Islet precursor cell (in vitro differentiated cells): Measurements from ENCODE around the gene LCN6.
"Not testable (repeated sequence)": the region's sequence is repeated elsewhere in the genome, so short reads cannot be mapped to it uniquely, and the experiment has no call there.

Source experiments
- DNase-seq: peaks from one replicate; pipeline ENCODE4 v3.0.0-alpha.2; 2018

LCN6 gene

DNA sequence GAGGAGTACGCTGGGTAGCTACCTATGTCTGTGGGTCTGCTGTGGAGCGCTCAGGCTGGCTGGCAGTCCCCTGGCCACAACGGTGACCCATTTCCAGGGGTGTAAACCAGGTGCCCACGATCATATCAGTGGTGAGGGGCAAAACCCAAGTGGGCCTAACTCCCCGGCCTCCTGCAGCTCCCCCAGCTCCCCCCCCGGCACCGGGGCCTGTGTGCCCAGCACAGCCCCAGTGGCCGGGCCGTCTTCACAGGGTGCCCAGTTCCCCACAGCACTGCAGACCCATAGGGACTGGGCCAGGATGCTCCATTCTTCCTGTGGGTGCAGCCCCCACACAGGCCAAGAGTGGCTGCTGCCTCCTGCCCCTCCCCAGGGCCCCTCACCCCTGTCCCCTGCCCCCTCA is 10.7 kb upstream of the LCN6 start:
- DNase-seq = peak; percentile 37

DNA sequence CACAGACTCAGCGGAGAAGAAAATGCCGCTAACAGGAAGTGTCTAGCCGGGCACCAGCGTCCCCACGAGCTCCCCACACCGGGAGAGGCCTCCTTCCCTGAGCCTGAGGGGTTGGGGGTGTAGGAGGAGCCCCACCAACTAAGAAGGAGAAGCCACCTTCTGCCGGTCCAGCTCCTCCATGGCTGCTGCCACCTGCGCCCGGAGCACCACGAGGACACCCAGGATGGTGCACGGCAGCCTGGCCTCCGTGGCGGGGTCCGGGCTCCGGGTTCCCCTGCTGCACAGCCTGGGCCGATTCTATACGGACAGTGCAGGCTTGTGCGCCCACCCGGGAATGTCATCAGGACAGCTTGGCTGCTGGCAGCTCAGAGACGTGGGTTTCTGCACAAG is 9.4 kb upstream of the LCN6 start:
- DNase-seq = no peak

- no peak for DNase-seq
These were observed 9.0 kb upstream of the LCN6 start for GRCh38 chr9:136757328-136757727.

GRCh38 chr9:136756836-136757235 is 8.5 kb upstream of the LCN6 start:
- DNase-seq = no peak

DNA sequence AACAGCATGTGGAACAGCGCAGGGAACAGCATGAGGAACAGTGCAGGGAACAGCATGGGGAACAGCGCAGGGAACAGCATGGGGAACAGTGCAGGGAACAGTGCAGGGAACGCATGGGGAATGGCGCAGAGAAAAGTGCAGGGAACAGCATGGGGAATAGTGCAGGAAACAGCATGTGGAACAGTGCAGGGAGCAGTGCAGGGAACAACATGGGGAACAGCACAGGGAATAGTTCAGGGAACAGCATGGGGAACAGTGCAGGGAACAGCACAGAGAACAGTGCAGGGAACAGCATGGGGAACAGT is 7.8 kb upstream of the LCN6 start:
- DNase-seq = no peak

GRCh38 chr9:136755302-136756133 is 7.2 kb upstream of the LCN6 start:
- DNase-seq = not testable (repeated sequence)

DNA sequence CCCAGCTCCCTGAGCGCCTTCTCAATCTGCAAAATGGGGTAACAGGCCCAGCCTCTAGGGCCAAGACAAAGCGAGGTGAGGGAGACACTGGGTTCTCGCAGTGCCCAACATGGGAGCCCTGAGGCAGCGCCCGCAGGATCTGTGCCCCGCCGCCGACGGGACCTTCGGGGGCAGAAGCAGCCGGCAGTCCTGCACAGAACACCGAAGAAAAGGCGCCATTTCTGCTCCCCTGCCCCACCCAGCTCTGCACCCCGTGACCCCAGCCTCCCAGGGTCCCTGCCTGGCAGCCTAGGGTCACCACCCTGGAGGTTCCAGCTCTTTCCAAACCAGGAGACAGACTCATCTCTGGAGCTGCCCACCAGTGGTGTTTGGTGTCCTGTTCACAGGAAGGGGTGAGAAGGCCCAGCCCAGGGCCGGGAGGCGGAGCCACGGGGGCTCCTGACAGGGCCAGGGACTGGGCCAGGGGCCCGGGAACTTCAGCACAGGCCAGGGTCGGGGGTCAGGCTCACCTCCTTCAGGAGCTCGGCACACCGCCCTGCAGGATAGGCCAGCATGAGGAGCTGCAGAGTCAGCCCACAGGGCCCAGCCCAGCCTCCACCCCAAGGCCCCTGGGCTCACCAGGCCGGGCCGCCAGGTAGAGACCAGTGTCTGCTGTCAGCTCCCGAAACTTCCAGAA is 6.4 kb upstream of the LCN6 start:
- DNase-seq = peak; percentile 70

DNA sequence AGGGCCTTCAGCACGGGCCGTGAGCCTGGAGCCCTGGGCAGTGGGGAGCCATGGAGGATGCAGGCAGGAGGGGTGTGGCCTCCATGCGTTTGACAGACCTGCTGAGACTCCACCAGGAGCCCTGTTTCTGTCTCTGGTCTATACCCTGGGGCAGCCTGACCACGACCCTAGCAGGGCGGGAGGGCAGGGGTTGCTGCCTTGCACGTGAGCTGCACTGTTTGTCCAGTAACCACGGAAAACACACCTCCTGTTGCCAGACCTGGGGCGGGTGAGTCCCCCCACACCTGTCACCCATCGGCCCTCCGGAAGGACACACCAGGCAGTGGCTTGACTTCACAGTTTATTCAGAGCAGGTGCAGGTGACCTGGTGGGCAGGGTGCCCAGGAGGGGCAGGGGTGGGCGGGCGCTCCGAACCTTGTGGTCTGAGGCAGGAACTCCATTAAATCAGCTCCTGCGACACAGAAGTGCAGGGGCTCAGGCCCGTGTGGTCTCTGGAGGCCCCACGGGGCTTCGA is 5.8 kb upstream of the LCN6 start:
- DNase-seq = no peak

DNA sequence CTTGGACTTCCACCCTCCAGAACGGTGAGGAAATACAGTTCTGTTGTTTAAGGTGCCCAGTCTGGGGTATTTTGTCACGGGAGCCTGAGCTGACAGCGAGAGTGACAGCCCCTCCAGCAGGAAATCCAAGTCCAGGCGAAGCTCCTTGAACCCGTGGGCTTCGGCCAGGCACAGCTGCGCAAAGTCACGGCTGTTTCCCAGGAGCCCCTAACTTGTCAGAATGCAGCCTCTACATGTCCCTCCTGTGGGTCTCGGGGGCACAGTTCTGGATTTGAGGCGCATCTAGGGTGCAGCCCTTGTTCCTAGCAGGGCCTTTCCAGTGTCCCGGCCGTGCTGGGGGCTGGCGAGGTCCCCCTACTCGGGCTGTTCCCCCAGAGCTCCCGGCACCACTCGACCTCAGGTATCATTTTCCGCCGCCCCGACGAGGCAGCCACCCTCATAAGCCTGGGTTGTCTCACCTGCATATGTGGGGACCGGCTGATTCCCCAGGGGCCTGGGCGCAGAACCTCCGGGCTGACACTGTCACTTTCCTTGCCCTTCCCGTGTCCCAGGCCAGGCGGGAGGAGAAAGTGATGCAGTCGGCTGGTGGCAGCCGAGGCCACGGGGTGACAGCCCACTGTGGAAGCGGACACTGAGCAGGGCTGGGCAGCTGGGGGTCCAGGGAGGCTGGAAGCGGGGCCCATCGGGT is 5.2 kb upstream of the LCN6 start:
- DNase-seq = no peak

GRCh38 chr9:136751814-136752213 is 3.5 kb upstream of the LCN6 start:
- DNase-seq = no peak

DNA sequence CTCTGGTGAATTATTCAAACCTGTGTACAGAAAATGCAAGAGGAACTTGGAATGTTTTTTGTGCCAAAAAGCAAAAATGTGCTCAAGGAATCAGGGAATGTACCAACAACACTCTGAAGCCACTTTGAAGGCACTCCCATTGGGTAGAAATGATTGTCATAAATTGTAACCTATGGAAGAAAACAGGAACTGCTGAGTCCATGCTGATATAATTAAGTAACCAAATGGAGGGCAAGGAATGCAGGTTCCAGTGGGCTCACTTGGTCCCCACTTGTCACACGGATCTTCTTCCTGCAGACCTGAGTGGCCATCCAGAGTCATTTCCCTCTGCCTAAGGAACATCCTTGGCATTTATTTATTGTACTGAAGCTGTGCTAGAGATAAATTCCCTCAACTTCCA is 2.9 kb upstream of the LCN6 start:
- no peak for DNase-seq

GRCh38 chr9:136750526-136750925 is 2.2 kb upstream of the LCN6 start:
- DNase-seq = no peak

DNA sequence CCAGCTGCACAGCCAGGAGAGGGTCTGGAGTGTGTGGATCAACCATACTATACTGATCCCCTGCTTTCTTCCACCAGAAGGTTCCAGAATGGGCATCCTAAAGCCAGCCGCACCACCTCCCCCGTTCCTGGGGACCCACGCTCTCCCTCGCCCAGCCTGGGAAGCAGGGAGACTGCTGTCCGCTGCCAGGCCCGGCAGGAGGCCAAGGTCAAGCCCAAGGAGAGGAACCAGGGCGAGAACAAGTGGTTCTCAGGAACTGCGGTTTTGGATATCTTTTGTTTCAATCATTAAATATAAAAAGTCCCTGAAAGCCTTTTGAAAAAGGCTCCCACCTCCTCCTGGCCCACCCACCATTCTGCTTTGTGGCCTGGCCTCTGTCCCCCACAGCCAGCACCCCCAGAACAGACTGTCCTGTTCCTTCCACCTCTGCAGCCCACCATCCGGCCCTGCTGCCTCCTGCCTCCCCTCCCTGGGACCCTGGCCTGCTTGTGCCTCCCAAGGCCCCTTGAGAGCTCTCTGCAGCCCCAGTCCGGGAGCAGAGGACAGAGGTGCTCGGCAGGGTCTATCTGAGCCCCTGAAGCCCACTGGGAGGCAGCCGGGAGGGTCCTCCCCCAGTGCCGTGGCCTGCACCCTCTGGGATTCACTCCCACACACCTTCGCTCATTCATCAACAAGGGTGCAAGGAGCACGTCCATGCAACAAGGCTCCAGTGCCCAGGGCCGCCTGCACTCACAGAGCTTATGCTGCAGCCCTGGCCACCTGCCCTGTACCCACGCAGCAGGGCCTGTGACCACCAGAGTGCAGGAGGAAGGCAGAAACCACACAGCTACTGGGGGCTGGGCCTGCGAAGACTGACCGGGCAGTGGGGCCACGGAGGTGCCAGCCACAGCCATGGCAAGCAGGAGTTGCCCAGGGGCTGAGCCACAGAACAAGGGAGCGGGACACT is 614 bp upstream of the LCN6 start:
- no peak for DNase-seq

DNA sequence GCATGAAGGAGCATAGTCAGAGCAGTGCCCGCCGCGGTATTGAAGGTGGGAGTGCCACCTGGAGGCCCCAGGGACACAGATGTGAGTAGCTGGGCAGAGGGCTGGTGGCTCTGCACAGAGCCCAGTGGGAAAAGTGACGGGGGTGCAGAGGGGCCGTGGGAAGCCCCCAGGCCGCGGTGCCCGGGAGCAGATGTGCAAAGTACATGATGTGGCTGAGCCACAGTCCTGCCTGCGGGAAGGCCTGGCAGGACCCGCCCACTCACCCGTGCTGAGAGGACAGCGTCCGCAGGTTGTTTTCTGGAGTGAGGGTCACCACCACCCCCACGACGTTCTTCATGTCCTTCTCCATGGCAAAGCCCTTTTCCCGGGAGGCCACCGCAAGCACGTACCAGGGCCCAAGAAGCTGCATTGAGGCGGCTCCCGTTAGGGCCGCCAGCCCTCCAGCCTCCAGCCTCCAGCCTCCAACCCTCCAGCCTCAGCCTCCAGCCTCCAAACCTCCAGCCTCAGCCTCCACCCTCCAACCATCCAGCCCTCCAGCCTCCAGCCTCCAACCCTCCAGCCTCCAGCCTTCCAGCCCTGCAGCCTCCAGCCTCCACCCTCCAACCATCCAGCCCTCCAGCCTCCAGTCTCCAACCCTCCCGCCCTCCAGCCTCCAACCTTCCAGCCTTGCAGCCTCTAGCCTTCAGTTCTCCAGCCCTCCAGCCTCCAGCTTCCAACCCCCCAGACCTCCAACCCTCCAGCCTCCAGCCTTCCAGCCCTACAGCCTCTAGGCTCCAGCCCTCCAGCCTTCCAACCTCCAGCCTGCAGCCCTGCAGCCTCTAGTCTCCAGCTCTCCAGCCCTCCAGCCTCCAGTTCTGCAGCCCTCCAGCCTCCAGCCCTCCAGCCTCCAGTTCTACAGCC is 914 bp downstream of the LCN6 start:
- DNase-seq = no peak

DNA sequence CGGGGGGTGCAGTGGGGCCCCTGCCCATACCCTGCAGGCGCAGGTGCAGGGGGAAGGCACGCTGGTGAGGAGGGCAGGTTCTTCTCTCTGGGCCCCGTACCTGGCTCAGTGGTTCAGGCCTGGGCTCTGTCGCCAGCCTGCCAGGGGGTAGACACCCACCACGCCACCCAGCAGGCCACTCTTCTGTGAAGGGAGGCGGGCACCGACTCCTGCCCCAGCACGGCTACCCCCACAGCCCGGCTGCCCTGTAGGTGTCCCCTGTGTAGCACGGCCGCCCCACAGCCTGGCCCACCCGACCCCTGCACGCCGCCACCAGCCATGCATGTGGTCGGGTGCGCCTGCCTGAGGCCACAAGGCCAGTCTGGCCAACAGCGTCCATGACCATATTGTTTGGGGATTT is 1.7 kb downstream of the LCN6 start:
- DNase-seq = no peak

DNA sequence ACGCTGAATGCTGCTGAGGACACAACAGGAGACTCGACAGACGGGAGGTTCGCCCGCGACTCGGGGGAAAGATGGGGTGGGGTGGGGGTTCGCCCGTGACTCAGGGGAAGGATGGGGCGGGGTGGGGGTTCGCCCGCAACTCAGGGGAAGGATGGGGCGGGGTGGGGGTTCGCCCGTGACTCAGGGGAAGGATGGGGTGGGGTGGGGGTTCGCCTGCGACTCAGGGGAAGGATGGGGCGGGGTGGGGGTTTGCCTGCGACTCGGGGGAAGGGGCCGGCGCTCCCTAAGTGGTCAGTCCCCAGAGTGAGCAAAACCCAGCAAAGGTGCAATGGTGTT is 2.2 kb downstream of the LCN6 start:
- DNase-seq = no peak

DNA sequence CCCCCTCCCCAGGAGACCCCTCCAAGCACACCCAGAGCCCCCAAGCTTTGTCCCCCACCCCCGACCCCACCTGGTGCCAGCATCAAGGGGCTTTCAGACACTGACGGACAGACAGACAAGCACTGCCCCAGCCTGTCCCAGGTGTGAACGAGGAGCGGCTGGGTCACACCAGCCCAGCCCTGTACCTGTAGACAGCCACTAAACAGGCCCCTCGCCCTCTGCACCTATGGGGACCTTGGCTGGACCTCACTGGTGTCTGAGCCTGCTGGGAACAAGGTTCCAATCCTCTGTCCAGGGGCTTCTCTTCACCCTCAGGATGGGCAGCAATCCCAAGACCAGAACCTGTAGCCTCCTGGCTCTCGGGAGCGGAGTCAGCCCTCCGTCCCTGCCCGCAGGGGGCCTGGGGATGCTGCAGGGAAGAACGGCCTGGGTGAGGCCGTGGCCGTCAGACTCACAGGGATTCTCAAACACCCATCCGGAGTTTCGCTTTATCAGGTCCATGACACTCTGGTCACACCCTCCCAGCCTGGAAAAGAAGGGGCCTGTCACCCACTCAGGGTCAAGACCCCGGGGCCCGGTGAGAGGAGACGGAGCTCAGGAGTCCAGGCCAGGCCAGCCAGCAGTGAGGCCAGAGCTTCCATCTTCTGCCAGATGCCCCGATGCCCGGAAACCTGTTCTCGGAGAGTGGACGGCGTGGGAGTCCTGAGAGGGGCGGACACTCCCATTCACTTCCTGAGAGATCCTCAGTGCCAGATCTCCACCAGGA is 2.8 kb downstream of the LCN6 start:
- no peak for DNase-seq

- no peak for DNase-seq
These were observed 3.6 kb downstream of the LCN6 start for GRCh38 chr9:136744773-136745172.

DNA sequence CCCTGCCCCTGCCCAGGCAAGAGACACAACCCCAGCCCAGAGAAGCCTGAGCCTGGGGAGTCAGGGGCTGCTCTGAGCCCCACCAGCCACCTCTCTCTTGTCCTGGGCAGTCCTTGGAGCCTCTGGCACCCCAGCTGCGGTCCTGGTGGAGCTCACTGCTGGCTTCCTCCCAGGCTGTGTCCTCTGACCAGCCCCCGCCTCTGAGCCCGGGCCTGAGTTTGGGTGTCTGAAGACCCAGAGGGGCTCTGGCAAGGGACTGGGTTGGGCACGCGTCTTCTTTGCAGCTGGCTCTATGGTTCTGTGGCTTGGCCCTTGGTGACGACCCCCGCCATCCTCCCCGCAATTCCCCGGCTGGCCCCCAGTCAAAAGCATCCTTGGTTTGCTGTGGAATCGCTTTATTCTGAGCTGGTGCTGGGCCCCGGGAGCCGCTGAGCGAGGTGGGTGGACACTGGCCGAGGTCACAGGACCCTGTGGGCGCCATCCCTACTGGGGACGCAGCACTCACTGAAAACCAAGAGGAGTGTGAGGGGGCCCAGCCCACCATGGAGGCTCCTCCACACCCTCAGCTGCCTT is 4.6 kb downstream of the LCN6 start:
- no peak for DNase-seq

DNA sequence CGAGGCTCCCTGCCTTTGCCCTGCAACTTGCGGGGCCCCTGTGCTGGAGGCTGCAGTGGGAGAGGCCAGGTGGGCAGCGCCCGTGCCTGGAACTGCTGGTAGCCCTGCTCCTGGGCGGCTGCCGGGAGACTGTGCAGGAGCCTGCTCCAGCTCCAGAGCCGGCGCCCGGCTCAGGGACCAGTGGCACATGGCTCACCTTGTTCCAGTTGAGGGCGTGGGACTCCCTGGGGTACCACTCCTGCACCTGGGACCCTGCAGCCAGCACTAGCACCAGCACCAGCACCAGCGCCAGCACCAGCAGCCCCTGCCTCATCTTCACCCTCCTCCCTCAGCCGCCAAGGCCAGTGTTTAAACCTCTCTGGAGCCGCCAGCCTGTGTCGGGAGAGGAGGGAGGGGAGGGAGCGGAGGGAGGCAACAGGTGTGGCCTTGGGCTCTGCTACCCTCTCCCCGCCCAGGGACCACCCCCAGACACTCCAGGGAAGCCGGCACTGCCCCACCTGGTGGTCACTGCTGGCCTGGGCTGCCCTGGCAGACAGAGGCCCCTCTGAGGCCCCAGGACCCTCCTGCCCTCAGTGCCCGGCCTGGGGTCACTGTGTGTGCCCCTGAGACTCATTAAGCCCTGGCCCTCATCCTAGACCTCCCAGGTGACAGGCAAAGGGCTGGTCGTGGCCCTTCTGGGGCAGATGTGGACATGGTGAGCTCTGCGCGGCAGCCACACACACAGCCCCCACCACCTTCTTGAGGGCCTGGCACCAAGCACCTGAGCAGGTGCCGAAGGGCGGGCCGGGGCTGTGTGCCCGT is 5.5 kb downstream of the LCN6 start, which contains the start of gene LCN10:
TSS of gene LCN10 (minus strand) at position 350 of the 801 bp plus-strand sequence. CDS start at position 313, 37 bp downstream.
- DNase-seq = peak; percentile 87
